DND-41 (cell line): Measurements from ENCODE around the gene CABP4.
"Not testable (repeated sequence)": the region's sequence is repeated elsewhere in the genome, so short reads cannot be mapped to it uniquely, and the experiment has no call there.

Experiments
- CTCF ChIP-seq: IDR thresholded peaks from 2 replicates; pipeline ENCODE4 v1.5.1; 2012; ENCODE audit warnings: borderline replicate concordance, low read length, moderate library complexity, mild to moderate bottlenecking; ENCODE audit not compliant: poor library complexity, severe bottlenecking; ENCODE audit errors: extremely low read depth
- EZH2 ChIP-seq: IDR thresholded peaks from 3 replicates; pipeline ENCODE4 v1.6.1; 2012; ENCODE audit warnings: borderline replicate concordance, low read depth, mild to moderate bottlenecking, moderate library complexity, low read length, inconsistent platforms; ENCODE audit not compliant: severe bottlenecking

DNA sequence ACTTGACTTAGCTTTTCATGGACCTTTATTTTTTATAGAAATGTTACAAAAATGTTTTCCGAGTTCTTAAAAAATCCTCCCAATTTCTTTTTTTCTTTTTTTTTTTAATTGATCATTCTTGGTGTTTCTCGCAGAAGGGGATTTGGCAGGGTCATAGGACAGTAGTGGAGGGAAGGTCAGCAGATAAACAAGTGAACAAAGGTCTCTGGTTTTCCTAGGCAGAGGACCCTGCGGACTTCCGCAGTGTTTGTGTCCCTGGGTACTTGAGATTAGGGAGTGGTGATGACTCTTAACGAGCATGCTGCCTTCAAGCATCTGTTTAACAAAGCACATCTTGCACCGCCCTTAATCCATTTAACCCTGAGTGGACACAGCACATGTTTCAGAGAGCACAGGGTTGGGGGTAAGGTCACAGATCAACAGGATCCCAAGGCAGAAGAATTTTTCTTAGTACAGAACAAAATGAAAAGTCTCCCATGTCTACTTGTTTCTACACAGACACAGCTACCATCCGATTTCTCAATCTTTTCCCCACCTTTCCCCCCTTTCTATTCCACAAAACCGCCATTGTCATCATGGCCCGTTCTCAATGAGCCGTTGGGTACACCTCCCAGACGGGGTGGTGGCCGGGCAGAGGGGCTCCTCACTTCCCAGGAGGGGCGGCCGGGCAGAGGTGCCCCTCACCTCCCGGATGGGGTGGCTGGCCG, 22.3 kb downstream of the CABP4 start:
- not testable (repeated sequence) for TF ChIP-seq CTCF, EZH2
